Lower lobe of right lung (tissue), 2 donors: ENCODE measurements around the gene RSF1. TPM values are rescaled to one million over a fixed set of nuclear protein-coding genes. Genes with fewer than 3 reads are reported as not detected.

Source experiments
- ATAC-seq, 2 donors: fragments of 200-7000 bp; cut with Tn5 transposase; one replicate each; pipeline ENCODE4 v1.9.1; 2020 to 2022; ENCODE audit warnings: mild to moderate bottlenecking in 2 of 2, moderate library complexity in 2 of 2
- DNase-seq: peaks from one replicate; pipeline ENCODE4 v3.0.0-alpha.2; 2020
- H3K27ac ChIP-seq: fragments of 200-600 bp; one replicate; pipeline ENCODE4 v1.8.0; 2022
- H3K27me3 ChIP-seq: fragments of 200-600 bp; one replicate; pipeline ENCODE4 v1.8.0; 2022; ENCODE audit warnings: low read depth
- H3K36me3 ChIP-seq: fragments of 200-600 bp; one replicate; pipeline ENCODE4 v1.8.0; 2022; ENCODE audit warnings: mild to moderate bottlenecking
- H3K4me1 ChIP-seq: fragments of 200-600 bp; one replicate; pipeline ENCODE4 v1.8.0; 2022
- H3K4me3 ChIP-seq: fragments of 200-600 bp; one replicate; pipeline ENCODE4 v1.8.0; 2022; ENCODE audit warnings: mild to moderate bottlenecking
- H3K9me3 ChIP-seq: fragments of 200-600 bp; one replicate; pipeline ENCODE4 v1.8.0; 2022
- intact Hi-C: fragments of 100-400 bp; cut with DNase I; formaldehyde crosslinking; loops from one replicate; pipeline ENCODE4 v1.11.0; 2022
- total RNA-seq: library from RNA; stranded (reverse); fragmentation: NEBNext Ultra II Directional; extraction: Animal tissue kit (Norgen Biotek cat#: 25700); gene quantifications from one replicate; pipeline ENCODE4 v1.2.1, GENCODE V29; 2021
- TF ChIP-seq, protein P1 (sequence below): fragments of 200-600 bp; IDR thresholded peaks from one replicate; pipeline ENCODE4 v1.8.0; 2022; ENCODE audit warnings: antibody characterized with exemption, mild to moderate bottlenecking
- donor health status: DM: no; HTN: yes; CAD: no; lungs with severe emphysema.

RSF1 gene
- total RNA-seq, 1 donor from 2014 or later, result 59.6 TPM

DNA sequence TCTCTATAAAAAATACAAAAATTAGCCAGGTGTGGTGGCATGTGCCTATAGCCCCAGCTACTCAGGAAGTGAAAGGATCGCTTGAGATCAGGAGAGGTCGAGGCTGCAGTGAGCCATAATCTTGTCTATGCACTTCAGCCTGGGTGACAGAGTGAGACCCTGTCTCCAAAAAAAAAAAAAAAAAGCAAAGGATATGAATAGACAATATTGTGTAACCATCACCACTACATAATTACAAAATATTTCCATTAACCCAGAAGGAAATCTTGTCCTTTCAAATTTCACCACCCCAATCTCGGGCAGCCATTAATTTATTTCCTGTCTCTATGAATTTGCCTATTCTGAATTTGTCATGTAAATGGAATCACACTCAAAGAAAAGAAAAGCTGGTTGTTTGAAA lies 21.2 kb downstream of the RSF1 start:
- TF ChIP-seq, protein P1, sequence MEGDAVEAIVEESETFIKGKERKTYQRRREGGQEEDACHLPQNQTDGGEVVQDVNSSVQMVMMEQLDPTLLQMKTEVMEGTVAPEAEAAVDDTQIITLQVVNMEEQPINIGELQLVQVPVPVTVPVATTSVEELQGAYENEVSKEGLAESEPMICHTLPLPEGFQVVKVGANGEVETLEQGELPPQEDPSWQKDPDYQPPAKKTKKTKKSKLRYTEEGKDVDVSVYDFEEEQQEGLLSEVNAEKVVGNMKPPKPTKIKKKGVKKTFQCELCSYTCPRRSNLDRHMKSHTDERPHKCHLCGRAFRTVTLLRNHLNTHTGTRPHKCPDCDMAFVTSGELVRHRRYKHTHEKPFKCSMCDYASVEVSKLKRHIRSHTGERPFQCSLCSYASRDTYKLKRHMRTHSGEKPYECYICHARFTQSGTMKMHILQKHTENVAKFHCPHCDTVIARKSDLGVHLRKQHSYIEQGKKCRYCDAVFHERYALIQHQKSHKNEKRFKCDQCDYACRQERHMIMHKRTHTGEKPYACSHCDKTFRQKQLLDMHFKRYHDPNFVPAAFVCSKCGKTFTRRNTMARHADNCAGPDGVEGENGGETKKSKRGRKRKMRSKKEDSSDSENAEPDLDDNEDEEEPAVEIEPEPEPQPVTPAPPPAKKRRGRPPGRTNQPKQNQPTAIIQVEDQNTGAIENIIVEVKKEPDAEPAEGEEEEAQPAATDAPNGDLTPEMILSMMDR, result no peak
- DNase-seq (no peak), ATAC-seq (no peak)
- Histone ChIP-seq H3K36me3 (no peaks in the 10 kb centered on the region), H3K4me1 (peaks cover 23% of the 10 kb centered on the region), H3K9me3 (no peaks in the 10 kb centered on the region), H3K27me3 (no peaks in the 10 kb centered on the region), H3K27ac (no peak overlapping the region), H3K4me3 (no peak overlapping the region)
- intact Hi-C loops, result no loop called here

DNA sequence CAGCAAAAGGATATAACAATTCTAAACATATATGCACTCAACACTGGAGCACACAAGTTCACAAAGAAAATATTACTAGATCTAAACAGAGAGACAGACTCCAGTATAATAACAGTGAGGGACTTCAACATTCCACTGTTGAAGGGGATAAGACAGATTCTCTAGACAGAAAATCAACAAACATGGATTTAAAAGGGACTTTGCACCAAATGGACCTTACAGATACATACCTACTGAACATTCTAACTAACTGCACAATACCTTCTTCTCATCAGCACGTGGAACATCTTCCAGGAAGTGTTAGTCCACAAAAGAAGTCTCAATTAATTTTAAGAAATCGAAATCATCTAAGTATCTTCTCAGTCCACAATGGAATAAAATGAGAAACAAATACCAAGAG lies 26.6 kb downstream of the RSF1 start:
- intact Hi-C loops, result no loop called here
- TF ChIP-seq, protein P1, result no peak

DNA sequence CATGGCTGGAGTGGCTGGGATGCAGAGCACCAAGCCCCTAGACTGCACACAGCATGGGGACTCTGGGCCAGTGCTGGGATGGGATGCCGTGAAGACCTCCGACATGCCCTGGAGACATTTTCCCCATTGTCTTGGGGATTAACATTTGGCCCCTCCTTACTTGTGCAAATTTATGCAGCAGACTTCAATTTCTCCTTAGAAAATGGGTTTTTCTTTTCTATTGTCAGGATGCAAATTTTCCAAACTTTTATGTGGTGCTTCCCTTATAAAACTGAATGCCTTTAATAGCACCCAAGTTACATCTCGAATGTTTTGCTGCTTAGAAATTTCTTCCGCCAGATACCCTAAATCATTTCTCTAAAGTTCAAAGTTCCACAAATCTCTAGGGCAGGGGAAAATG lies 29.2 kb downstream of the RSF1 start:
- intact Hi-C loops, result no loop called here
- Histone ChIP-seq H3K27ac (no peak overlapping the region), H3K36me3 (no peaks in the 10 kb centered on the region), H3K4me1 (no peaks in the 10 kb centered on the region), H3K9me3 (no peaks in the 10 kb centered on the region), H3K4me3 (no peak overlapping the region), H3K27me3 (no peaks in the 10 kb centered on the region)
- no peak for DNase-seq
- TF ChIP-seq, protein P1, result no peak
- no peak for ATAC-seq

More for the DNA sequence above, 26.6 kb downstream of the RSF1 start:
- DNase-seq (no peak), ATAC-seq (no peak)
- Histone ChIP-seq H3K27me3 (no peaks in the 10 kb centered on the region), H3K9me3 (no peaks in the 10 kb centered on the region), H3K36me3 (no peaks in the 10 kb centered on the region), H3K27ac (no peak overlapping the region), H3K4me3 (no peak overlapping the region), H3K4me1 (peaks cover 3% of the 10 kb centered on the region)

DNA sequence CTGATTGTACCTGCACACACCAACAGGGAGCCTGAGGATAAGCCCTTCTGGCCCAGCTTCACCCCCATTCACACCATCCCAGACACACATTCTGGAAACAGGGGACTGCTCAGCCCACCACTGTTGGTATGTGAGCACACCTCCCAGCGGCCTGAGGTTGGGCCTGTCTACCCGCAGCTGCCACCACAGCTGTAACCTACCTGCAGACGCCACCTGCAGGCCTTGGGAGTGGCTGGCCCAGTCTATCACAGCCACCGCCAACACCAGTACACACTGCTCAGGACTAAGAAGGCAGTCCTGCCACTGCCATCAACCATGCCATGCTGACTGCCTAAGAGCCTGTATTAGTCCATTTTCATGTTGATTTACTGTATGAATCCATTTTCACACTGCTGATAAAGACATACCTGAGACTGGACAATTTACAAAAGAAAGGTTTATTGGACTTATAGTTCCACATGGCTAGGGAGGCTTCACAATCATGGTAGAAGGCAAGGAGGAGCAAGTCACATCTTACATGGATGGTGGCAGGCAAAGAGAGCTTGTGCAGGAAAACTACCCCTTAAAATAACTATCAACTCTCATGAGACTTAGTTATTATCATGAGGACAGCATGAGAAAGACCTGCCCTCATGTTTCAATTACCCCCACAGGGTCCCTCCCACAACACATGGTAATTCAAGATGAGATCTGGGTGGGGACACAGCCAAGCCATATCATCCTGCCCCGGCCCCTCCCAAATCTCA lies 30.6 kb downstream of the RSF1 start:
- Histone ChIP-seq H3K27me3 (no peaks in the 10 kb centered on the region), H3K4me1 (no peaks in the 10 kb centered on the region), H3K9me3 (no peaks in the 10 kb centered on the region), H3K27ac (no peak overlapping the region), H3K4me3 (no peak overlapping the region), H3K36me3 (no peaks in the 10 kb centered on the region)
- ATAC-seq (peak in 1 of 2 donors; percentile 18), DNase-seq (no peak)
- intact Hi-C loops, result no loop called here
- TF ChIP-seq, protein P1, result no peak

DNA sequence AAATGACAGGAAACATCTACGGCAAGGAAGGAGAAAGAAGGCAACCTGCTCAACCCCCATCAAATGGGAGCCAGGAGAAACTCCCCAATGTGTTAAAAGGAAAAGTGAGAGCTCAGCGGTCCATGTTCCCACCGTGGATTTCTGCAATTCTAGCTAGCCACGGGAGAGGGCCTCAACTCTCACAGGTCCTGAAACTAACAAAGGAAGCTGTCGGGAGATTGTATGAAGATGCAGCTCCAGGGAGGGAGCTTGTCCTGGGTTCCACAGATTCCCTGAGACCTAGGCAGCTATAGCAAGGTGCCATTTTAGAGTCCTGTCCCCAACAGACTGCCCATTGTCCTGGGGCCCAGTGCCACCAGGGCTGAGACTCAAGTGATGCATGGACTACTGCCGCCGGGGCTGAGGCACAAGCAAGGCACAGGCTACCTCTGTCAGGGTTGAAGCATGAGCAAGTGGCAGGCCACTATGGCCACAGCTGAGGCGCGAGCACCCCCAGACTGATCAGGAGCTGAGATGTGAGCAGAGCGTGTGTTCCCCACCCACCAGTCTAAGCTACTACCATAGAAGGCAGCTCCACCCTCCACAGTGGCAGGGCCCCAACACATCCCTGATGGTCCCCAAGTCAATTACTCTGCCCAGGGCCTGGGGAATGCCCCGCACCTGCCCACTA lies 31.3 kb downstream of the RSF1 start:
- no peaks in the 10 kb centered on the region for H3K27me3 ChIP-seq
- intact Hi-C loops, result no loop called here
- TF ChIP-seq, protein P1, result no peak
- no peak overlapping the region for H3K27ac ChIP-seq
- no peak overlapping the region for H3K4me3 ChIP-seq
- H3K9me3 ChIP-seq, result no peaks in the 10 kb centered on the region
- ATAC-seq (peak; percentile 12 to 30), DNase-seq (no peak)
- H3K36me3 ChIP-seq, result no peaks in the 10 kb centered on the region
- no peaks in the 10 kb centered on the region for H3K4me1 ChIP-seq
